Smooth muscle cell (in vitro differentiated cells): ENCODE data around the gene CNGA1. TPM values are rescaled to one million over a fixed set of nuclear protein-coding genes. Genes with fewer than 3 reads are reported as not detected.

Experiments used
- DNase-seq: peaks from one replicate; lab custom pipeline; 2025; ENCODE audit not compliant: unreplicated experiment; lab: John Stamatoyannopoulos, UW
- H2AFZ ChIP-seq: fragments of 200-600 bp; sonication (generic); 2 replicates; pipeline ENCODE4 v1.6.0; 2016; ENCODE audit warnings: antibody characterized with exemption, low read depth, mild to moderate bottlenecking
- H3F3A ChIP-seq: fragments of 200-600 bp; sonication (generic); 2 replicates; pipeline ENCODE4 v1.6.0; 2017; ENCODE audit warnings: antibody characterized with exemption, low read depth
- H3K27ac ChIP-seq: fragments of 200-600 bp; sonication (generic); 2 replicates; pipeline ENCODE4 v1.5.1; 2016; ENCODE audit warnings: low read depth, mild to moderate bottlenecking
- H3K27me3 ChIP-seq: fragments of 200-600 bp; sonication (generic); 2 replicates; pipeline ENCODE4 v1.6.1; 2016; ENCODE audit warnings: low read depth, mild to moderate bottlenecking
- H3K36me3 ChIP-seq: fragments of 200-600 bp; sonication (generic); 2 replicates; pipeline ENCODE4 v1.5.1; 2016; ENCODE audit warnings: low read depth
- H3K4me1 ChIP-seq: fragments of 200-600 bp; sonication (generic); 2 replicates; pipeline ENCODE4 v1.5.1; 2016; ENCODE audit warnings: low read depth
- H3K4me2 ChIP-seq: fragments of 200-600 bp; sonication (generic); 2 replicates; pipeline ENCODE4 v1.6.0; 2016; ENCODE audit warnings: mild to moderate bottlenecking
- H3K4me3 ChIP-seq: fragments of 200-600 bp; sonication (generic); 2 replicates; pipeline ENCODE4 v1.5.1; 2016; ENCODE audit warnings: mild to moderate bottlenecking
- H3K79me2 ChIP-seq: fragments of 200-600 bp; sonication (generic); 2 replicates; pipeline ENCODE4 v1.6.0; 2016; ENCODE audit warnings: low read depth, mild to moderate bottlenecking
- H3K9ac ChIP-seq: fragments of 200-600 bp; sonication (generic); 2 replicates; pipeline ENCODE4 v1.6.0; 2016; ENCODE audit warnings: low read depth
- H3K9me3 ChIP-seq: fragments of 200-600 bp; sonication (generic); replicated peaks from 2 replicates; pipeline ENCODE4 v1.5.1; 2016; ENCODE audit warnings: low read depth
- H4K20me1 ChIP-seq: fragments of 200-600 bp; sonication (generic); 2 replicates; pipeline ENCODE4 v1.6.0; 2016; ENCODE audit warnings: low read depth
- WGBS: methylation state at CpG from one replicate; pipeline ENCODE4 v1.1.7; 2016; ENCODE audit warnings: low lambda C conversion rate; 5-methylcytosine and 5-hydroxymethylcytosine counted together
- polyA plus RNA-seq: library from polyadenylated mRNA; unstranded; fragments of >200 nt; fragmentation: Nextera tagmentation; extraction: Ambion mirVana; gene quantifications from 2 replicates; pipeline ENCODE4 v1.2.1, GENCODE V29; 2016
- total RNA-seq: library from RNA; depleted of rRNA; stranded (reverse); fragments of >200 nt; gene quantifications from 2 replicates; pipeline ENCODE4 v1.2.3, GENCODE V29; 2014
- TF ChIP-seq, protein P1 (sequence below): fragments of 200-600 bp; sonication (generic); IDR thresholded peaks from 2 replicates; pipeline ENCODE4 v1.5.1; 2017; ENCODE audit warnings: borderline replicate concordance, mild to moderate bottlenecking, antibody characterized with exemption; ENCODE audit not compliant: insufficient read depth, poor library complexity, severe bottlenecking

The CNGA1 gene
- total and polyA plus RNA-seq, 2 experiments from 2014 or later: 0.31 to 0.69 TPM

DNA sequence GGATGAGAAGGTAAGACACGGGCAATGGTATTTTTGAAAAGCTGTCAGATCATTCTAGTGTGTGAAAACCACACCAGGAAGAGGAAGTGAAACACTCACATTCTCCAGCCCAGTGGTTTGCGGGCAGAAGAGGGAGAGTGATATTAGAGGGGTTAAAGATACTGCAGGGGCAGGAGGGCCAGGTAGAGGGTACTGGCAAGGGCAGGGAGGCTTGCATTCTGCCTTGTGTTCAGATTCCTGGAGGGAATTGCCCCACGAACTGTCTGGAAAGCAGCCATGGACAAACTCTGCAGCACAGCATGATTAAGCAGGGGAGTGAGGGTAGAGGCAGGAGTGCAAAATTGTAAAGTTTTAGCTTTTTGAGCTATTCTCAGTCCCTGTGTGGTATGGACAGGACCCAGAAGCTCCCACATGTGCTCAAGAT is 31.0 kb upstream of the CNGA1 start:
- Histone ChIP-seq H4K20me1 (no peaks in the 10 kb centered on the region), H3K4me3 (no peak overlapping the region), H3K27me3 (no peaks in the 10 kb centered on the region), H3K9ac (no peak overlapping the region), H2AFZ (no peak overlapping the region), H3K27ac (no peak overlapping the region), H3K4me2 (no peak overlapping the region), H3K36me3 (no peaks in the 10 kb centered on the region), H3K79me2 (no peaks in the 10 kb centered on the region), H3F3A (no peaks in the 10 kb centered on the region), H3K4me1 (no peaks in the 10 kb centered on the region), H3K9me3 (no peaks in the 10 kb centered on the region)
- no peak for DNase-seq
- TF ChIP-seq, protein P1, sequence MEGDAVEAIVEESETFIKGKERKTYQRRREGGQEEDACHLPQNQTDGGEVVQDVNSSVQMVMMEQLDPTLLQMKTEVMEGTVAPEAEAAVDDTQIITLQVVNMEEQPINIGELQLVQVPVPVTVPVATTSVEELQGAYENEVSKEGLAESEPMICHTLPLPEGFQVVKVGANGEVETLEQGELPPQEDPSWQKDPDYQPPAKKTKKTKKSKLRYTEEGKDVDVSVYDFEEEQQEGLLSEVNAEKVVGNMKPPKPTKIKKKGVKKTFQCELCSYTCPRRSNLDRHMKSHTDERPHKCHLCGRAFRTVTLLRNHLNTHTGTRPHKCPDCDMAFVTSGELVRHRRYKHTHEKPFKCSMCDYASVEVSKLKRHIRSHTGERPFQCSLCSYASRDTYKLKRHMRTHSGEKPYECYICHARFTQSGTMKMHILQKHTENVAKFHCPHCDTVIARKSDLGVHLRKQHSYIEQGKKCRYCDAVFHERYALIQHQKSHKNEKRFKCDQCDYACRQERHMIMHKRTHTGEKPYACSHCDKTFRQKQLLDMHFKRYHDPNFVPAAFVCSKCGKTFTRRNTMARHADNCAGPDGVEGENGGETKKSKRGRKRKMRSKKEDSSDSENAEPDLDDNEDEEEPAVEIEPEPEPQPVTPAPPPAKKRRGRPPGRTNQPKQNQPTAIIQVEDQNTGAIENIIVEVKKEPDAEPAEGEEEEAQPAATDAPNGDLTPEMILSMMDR: no peak
- WGBS: 66% methylated on average over 3 of the region's 3 CpGs

DNA sequence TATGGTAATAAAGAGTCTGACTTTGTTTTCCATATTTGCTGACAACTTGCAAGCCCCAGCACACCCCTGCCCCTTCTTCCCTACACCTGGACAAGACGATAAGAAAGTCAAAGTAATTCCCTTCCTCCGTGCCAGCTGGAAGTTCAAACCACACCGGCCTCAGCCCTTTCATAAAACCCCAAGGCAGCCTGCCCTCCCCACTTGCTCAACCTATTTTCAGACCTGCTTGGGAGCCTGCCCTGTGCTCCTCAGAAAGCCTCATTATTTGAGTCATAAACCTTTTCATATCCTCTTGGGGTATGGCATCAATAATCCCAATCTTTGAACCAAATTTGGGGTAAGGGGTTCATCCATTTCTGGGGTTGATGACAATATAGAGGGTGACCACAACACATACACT is 29.6 kb upstream of the CNGA1 start:
- no peaks in the 10 kb centered on the region for H3K27me3 ChIP-seq
- no peak overlapping the region for H3K4me3 ChIP-seq
- H4K20me1 ChIP-seq: no peaks in the 10 kb centered on the region
- DNase-seq: no peak
- H3K27ac ChIP-seq: no peak overlapping the region
- no peaks in the 10 kb centered on the region for H3K4me1 ChIP-seq
- H3K9me3 ChIP-seq: no peaks in the 10 kb centered on the region
- H3K9ac ChIP-seq: no peak overlapping the region
- H3K79me2 ChIP-seq: no peaks in the 10 kb centered on the region
- no peaks in the 10 kb centered on the region for H3F3A ChIP-seq
- no peak overlapping the region for H2AFZ ChIP-seq
- H3K4me2 ChIP-seq: no peak overlapping the region
- WGBS: 89% methylated on average over 3 of the region's 3 CpGs
- TF ChIP-seq, protein P1: no peak
- no peaks in the 10 kb centered on the region for H3K36me3 ChIP-seq

DNA sequence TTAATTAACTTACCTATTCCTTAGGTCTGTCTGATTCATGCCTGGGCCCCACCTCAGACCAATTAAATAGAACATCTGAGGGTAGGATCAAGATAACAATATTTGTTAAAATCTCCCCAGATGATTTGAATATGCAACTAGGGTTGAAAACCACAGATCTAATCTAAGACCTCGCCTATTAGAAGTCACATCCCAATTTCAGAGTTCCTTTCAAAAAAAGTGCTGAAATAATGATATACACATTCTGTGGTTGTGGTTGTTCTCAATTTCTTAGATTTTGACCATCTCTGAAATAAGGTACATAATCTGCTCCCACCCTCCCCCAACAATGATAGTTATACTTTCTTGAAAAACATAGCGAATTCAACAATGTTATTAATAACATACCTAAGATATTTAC is 27.8 kb upstream of the CNGA1 start:
- H3K79me2 ChIP-seq: no peaks in the 10 kb centered on the region
- DNase-seq: no peak
- no peaks in the 10 kb centered on the region for H3K9me3 ChIP-seq
- H3K4me1 ChIP-seq: no peaks in the 10 kb centered on the region
- no peak overlapping the region for H3K4me2 ChIP-seq
- H2AFZ ChIP-seq: no peak overlapping the region
- no peaks in the 10 kb centered on the region for H4K20me1 ChIP-seq
- H3K27me3 ChIP-seq: no peaks in the 10 kb centered on the region
- no peak overlapping the region for H3K4me3 ChIP-seq
- WGBS: 91% methylated on average over 2 of the region's 2 CpGs
- TF ChIP-seq, protein P1: no peak
- no peak overlapping the region for H3K27ac ChIP-seq
- no peak overlapping the region for H3K9ac ChIP-seq
- no peaks in the 10 kb centered on the region for H3F3A ChIP-seq
- no peaks in the 10 kb centered on the region for H3K36me3 ChIP-seq

DNA sequence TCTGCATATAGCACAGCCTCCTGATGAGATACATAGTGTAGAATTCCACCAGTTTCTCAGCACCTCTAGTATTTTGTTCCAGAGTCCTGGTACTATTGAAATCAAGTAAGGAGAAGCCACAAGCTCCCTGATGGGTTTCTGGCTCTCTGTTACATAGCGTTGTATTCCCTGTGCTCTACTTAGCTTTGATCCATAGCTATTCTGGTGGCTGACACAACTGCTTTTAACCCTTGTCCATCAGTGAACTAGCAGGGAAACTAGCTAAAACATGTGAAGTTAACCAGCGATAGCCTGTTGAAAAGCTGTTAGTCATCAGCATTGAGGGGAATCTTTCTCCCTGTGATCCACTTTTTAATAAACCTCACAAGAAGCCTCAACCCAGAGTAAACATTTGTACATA is 27.0 kb upstream of the CNGA1 start:
- no peak overlapping the region for H3K9ac ChIP-seq
- no peak overlapping the region for H3K4me3 ChIP-seq
- H3K79me2 ChIP-seq: no peaks in the 10 kb centered on the region
- TF ChIP-seq, protein P1: no peak
- H3K4me1 ChIP-seq: no peaks in the 10 kb centered on the region
- H3K9me3 ChIP-seq: no peaks in the 10 kb centered on the region
- H2AFZ ChIP-seq: no peak overlapping the region
- no peaks in the 10 kb centered on the region for H3F3A ChIP-seq
- 70% methylated on average over 2 of the region's 2 CpGs for WGBS
- H3K27me3 ChIP-seq: no peaks in the 10 kb centered on the region
- no peak overlapping the region for H3K27ac ChIP-seq
- no peak for DNase-seq
- H4K20me1 ChIP-seq: no peaks in the 10 kb centered on the region
- H3K36me3 ChIP-seq: no peaks in the 10 kb centered on the region
- no peak overlapping the region for H3K4me2 ChIP-seq
